ENCODE results near the gene CDC25B.

The CDC25B gene

GRCh38 chr20:3763671-3764601 is 32.2 kb upstream of the CDC25B start:
- FAIRE-seq = no peak
- no peak for TF ChIP-seq CTCF (IDR thresholded peaks at IDR 0.05; ENCODE audit: insufficient read depth, missing control alignments)
- no peak for DNase-seq (ENCODE audit: insufficient read length, low spot score)

GRCh38 chr20:3764659-3765058 is 31.5 kb upstream of the CDC25B start:
- FAIRE-seq = no peak
- no peak for TF ChIP-seq CTCF (IDR thresholded peaks at IDR 0.05; ENCODE audit: insufficient read depth, missing control alignments)
- no peak for DNase-seq (ENCODE audit: insufficient read length, low spot score)

GRCh38 chr20:3765171-3765882 is 30.8 kb upstream of the CDC25B start:
- FAIRE-seq = no peak
- no peak for DNase-seq (ENCODE audit: insufficient read length, low spot score)
- no peak for TF ChIP-seq CTCF (IDR thresholded peaks at IDR 0.05; ENCODE audit: insufficient read depth, missing control alignments)

- DNase-seq (ENCODE audit: insufficient read length, low spot score) (no peak), FAIRE-seq (no peak)
- TF ChIP-seq CTCF (IDR thresholded peaks at IDR 0.05; ENCODE audit: insufficient read depth, missing control alignments) = no peak
These were observed 29.5 kb upstream of the CDC25B start for GRCh38 chr20:3766422-3767109.

GRCh38 chr20:3767110-3767426 is 29.0 kb upstream of the CDC25B start:
- no peak for FAIRE-seq
- no peak for TF ChIP-seq CTCF (IDR thresholded peaks at IDR 0.05; ENCODE audit: insufficient read depth, missing control alignments)
- DNase-seq (ENCODE audit: insufficient read length, low spot score) = no peak

- DNase-seq (ENCODE audit: insufficient read length, low spot score) (peak; percentile 60), FAIRE-seq (no peak)
- TF ChIP-seq CTCF (IDR thresholded peaks at IDR 0.05; ENCODE audit: insufficient read depth, missing control alignments) = no peak
These were observed 28.4 kb upstream of the CDC25B start, which contains the start of gene ADISSP for GRCh38 chr20:3767427-3768341. Gene ADISSP (minus strand): TSS chr20:3767753. CDS start chr20:3760100, 7,653 bp downstream.
